Loucy (cell line): ENCODE data around the gene RPS6KA1.

Source experiments
- EZH2phosphoT487 ChIP-seq: fragments of 200-600 bp; IDR thresholded peaks from 2 replicates; pipeline ENCODE4 v1.6.1; 2018; ENCODE audit warnings: antibody characterized with exemption, mild to moderate bottlenecking, moderate library complexity, borderline replicate concordance
- TF ChIP-seq, protein P1 (sequence below): fragments of 200-600 bp; sonication (generic); conservative IDR thresholded peaks from 2 replicates; pipeline ENCODE4 v1.5.1; 2014; ENCODE audit warnings: mild to moderate bottlenecking, antibody characterized with exemption, low read length

DNA sequence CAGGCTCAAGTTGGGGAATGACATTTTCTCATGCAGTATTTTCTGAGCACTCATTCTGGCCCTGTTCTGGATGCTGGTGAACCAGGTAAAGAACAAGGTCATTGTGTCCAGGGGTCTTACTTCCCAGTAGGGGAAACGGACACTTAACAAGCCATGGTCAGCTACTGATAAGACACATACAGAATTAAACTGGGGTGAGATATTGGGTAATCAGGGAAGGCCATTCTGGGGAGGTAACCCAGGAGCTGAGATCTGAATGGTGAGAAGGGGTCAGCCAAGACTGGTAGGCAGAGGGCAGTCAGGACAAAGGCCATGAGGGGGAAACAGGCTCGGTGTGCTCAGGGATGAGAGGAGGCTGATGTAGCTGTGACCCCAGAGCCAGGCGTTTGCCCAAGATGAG is 45.8 kb downstream of the RPS6KA1 start:
- TF ChIP-seq, protein P1, sequence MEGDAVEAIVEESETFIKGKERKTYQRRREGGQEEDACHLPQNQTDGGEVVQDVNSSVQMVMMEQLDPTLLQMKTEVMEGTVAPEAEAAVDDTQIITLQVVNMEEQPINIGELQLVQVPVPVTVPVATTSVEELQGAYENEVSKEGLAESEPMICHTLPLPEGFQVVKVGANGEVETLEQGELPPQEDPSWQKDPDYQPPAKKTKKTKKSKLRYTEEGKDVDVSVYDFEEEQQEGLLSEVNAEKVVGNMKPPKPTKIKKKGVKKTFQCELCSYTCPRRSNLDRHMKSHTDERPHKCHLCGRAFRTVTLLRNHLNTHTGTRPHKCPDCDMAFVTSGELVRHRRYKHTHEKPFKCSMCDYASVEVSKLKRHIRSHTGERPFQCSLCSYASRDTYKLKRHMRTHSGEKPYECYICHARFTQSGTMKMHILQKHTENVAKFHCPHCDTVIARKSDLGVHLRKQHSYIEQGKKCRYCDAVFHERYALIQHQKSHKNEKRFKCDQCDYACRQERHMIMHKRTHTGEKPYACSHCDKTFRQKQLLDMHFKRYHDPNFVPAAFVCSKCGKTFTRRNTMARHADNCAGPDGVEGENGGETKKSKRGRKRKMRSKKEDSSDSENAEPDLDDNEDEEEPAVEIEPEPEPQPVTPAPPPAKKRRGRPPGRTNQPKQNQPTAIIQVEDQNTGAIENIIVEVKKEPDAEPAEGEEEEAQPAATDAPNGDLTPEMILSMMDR = no peak
- TF ChIP-seq EZH2phosphoT487 = no peak
